GM18519 (cell line): ENCODE results near the gene GYPC.
"Not testable (repeated sequence)": the region's sequence is repeated elsewhere in the genome, so short reads cannot be mapped to it uniquely, and the experiment has no call there.

Source experiments
- ATAC-seq: cut with Tn5 transposase; IDR thresholded peaks from one replicate; pipeline ENCODE4 v1.9.1; 2021; ENCODE audit warnings: mild to moderate bottlenecking, moderate library complexity; ENCODE audit not compliant: unreplicated experiment, low FRiP score

The GYPC gene

DNA sequence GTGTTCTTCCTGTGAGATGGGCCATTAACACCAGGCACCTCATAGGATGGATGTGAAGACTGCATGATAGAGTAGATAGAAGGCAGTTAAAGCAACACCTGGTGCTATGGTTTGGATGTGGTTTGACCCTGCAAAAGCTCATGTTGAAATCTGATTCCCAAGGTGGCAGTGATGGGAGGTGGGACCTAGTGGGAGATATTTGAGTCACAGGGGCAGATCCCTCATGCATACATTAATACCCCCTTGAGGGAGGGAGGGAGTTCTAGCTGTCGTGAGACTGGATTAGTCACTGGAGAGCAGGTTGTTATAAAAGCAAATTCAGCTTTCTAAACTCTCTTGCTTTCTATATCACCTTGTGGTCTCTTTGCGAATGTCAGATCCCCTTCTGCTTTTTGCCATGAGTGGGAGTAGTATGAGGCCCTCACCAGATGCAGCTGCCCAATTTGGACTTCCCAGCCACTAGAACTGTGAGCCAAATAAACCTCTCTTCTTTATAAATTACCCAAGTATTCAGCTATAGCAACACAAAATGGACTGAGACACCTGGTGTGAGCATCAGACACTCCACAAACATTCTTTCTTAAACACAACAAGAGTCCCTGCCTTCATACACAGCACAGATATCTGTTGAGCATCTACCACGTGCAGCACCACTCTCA, 37.1 kb downstream of the GYPC start:
- ATAC-seq, result not testable (repeated sequence)

DNA sequence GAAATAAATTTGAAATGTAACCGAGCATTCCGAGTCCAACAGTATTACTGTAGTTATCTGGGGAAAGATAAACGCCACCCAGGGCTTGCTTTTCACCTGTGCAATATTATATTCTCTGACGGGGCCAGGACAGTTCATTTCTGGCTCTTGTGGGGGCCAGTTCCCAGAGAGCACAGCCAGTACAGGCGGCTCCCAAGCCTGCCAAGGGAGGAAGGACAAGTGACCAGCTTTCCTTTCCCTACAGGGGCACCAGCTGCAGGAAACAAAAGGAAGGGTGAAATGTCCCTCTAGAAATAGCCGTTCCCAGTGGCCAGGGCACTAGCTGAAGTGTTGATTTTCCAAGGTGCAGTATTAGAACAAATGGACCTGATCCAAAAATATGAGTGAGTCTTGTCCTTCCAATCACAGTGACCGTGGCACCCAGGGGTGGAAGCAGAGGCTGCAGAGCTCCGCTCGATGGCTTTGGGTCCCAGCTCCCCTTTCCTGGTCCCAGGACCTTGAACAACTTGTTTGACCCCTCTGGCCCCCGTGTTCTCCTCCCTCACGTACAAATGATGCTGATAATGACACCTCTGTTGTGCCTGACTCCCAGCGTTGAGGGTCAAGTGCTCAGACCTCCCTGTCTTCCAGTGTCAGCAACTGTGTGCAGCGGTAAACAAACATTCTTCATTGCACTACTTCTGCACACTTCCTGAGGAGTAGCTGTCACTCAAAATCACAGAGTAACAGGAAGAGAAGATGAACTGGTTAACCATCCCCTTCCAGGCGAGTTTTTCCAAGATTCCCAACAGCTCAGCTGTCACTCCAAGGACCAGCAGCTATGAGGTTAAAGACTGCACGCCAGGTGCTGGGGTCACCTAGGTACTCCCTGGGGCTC, 40.9 kb downstream of the GYPC start:
- ATAC-seq, result no peak

DNA sequence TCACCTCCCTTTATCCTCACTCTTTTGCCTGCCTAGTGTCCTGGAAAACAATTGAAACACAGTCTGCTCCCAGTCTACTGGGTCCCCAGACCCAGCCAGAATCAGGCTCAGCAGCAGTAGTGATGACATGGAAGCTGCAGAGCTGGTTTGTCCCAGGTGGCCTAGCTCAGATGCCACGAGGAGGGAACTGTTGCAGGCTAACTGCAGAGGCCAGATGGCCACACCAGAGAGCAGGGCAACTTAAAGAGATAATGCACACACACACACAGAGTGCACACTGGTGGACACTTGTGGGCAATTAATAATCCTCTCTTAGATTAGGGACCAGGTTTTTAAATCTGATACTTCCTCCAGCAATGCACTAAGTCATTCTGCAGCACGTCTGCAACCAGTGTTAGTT, 42.4 kb downstream of the GYPC start:
- no peak for ATAC-seq

DNA sequence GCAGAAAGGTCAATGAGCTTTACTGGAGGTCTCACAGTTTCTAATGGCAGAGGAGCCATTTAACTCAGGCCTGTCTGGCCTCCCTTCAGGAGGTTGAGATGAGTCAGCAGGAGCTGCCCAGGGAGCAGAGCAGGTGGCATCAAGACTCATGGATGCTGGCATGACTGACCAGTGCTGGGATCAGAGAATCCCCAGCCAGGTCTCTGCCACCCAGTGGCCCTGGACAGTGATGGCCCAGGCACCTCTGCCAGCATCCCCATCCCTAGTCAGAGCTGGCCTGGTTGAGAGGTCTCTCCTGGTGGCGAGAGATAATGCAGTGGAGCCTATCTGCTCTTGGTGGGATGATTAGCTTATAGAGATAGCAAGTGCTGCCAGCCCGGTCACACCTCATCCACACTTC, 43.1 kb downstream of the GYPC start:
- no peak for ATAC-seq

DNA sequence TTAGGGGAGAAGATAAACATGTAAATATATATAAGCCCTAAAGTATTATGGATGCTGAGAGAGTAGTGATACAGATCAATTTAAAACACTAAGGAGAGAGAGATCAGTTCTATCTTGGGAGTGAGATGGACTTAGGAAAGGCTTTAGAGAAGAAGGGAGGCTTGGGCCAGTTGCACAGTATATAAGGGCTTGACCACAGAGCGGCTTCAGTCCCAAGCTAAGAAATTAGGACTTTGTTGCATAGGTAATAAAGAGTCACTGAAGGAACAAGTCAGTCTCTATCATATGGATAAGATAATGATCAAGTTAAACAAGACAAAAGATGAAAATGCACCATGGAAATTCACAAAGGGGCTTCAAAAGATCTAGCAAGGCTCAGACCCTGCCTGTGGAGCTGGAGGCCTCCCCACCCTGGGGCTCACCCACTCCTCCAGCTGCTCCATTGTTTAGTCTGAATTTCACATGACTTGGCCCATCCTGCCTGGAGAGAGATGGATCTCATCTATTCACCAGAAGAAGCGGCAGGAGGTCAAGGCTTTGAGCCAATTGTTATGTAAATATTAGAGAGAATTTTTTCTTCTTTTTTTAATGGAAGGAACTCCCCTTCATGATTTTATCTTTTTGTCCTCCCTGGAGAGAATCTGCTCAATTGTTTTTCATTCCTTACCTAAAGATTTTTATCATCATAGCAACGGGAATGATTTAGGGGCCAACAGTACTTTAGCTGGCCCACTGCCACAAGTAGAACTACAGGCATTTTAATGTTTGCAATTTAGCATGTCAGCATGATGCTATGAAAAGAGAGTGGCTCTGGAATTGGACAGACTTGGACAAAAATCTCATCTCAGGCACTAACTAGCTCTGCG, 44.0 kb downstream of the GYPC start:
- ATAC-seq, result no peak

DNA sequence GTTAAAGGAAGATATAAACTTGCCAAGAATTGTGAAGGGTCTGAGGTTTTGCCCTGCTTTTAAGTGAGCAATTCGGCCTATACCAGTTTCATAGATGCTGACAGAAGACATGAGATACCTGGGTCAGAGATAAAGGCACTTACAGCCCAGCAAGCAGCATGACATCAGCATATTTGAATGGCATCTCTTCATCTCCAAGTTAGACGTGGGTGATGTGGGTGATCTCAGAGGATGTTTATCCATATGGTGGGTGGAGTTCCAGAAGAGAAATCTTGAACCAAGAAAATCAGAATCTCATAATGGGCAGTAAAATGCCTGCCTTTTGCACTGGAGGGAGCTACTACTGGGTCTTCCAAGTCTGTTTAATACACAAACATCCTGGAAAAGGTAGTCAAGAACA, 44.7 kb downstream of the GYPC start:
- ATAC-seq, result no peak

DNA sequence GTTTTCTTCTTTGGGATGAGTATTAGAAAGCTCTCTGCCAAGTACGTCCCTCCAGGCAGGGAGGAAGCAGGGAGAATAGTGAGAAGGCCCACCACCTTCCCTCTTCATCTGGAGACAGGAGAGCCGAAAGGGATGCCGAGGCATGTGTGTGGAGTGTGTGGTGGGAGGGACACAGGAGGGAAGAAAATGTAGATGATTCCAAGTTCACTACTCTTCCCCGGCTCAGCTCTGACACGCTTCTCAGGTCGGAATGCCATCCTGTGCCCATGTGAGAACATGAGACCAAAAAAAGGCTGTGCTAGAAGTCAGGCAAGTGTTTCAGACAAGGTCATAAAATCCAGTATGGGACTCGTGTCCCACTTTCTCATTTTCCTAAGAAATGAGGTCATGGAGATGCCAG, 47.4 kb downstream of the GYPC start:
- ATAC-seq, result no peak

DNA sequence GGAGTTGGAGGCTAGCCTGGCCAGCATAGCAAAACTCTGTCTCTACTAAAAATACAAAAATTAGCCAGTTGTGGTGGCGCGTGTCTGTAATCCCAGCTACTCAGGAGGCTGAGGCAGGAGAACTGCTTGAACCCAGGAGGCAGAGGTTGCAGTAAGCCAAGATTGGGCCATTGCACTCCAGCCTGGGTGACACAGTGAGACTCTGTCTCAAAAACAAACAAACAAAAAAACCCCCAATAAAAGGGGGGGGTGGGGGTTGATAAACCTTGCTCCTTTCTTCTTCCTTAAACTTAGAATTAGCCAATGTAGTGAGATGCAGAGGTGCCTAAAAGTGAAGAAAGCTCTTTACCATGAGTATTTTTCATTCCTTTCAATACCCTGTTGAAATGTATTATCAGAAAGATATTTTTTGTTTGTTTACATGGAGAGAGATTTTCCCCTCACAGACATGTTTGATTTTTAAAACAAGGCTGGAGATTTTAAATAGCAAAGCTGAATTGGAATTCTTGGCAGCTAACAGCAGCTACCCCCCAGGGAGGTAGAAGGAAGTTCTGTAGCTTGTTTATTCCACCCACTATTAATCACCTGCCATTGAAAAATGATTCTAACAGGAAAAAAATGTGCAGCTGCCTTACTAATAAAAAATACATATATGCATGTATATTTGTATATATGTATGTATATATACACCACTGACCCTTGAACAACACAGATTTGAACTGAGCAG, 48.6 kb downstream of the GYPC start:
- no peak for ATAC-seq

DNA sequence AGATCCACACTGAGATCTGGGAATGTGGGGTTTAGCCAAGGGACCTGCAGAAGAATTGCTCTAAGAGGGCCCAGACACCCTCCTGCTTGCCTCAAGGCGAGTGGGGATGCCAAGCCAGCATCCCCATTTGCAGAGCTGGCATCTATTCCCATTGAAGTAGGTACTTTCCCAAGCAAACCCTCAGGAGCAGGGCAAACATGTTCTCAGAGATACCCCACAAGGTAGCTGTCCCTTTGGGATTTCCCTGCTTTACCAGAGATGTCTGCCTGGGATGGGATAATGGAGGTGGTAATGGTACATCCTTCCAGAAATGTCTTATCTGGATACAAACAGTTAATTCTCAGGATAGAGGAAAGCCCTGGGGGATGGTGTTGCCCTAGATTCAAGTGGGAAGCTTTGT, 51.2 kb downstream of the GYPC start:
- no peak for ATAC-seq

DNA sequence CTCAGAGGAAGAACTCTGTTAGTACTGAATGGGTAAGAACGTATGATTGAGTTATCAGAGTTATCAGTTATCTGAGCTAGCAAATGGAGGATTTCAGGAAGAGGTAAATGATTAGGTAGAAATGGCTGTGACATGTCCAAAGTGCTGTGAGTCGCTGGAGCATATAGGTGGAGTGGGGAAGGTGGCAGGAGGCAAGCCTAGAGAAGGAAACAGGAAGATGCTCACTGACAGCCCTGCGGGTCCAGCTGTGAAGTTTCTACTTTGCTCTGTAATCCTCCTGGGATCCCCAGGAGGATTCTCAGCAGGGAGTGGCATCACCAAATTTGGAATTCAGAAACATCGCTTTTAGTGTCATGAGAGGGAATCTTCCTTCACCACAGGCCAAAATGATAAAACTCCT, 52.0 kb downstream of the GYPC start:
- no peak for ATAC-seq

DNA sequence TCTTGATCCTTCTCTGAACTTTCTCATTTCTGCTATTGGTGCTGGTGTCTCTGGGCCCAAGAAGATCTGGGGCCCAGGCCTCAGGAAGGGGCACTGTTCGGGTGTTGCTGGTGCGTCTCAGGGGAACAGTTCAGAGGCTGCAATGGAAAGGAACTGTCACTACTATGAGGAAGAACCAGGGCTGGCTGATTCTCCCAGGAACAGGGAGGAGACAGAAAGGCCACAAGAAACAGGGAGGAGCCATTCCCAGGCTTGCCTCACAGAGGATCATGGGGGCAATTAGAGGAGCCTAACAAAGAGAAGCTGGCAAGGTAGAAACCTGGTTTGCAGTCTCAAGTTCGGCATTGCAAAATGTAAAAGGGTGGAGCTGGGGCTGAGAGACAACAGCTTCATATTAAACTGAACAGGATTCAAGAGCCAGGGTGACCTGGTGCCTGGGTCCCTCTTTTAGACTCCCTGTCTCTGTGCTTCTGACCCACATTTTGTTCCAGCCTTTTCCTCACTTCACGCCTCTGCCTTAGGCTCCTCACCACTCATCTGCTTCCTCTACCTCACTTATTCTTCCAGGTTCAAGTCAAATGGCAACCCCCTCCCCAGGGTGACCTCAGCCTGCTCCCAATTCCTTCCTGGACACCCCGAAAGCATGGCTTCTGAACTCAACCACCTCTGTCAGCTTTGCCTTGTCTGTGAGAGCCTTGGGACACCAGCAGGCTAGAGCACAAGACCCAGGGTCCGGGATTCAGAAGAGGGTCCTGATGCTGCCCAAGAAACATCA, 58.4 kb downstream of the GYPC start:
- no peak for ATAC-seq

DNA sequence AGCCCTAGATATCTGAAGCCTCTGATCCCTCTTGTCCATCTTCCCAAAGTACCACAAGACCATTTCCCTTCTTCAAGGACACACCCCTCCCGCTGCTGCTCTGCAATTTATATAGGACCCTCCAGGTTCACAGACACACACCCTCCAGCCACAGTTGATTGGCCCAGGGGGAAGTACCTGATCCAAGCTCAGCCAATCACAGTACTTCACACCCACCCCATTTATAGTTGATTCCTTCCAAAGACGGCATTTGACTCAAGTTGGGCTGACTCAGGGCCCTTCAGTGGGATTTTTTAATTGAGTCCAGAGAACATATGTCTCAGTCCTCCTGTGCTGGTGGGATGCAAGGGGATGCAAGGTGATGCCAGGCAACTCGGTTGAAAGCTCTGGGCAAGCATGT, 59.2 kb downstream of the GYPC start:
- no peak for ATAC-seq

DNA sequence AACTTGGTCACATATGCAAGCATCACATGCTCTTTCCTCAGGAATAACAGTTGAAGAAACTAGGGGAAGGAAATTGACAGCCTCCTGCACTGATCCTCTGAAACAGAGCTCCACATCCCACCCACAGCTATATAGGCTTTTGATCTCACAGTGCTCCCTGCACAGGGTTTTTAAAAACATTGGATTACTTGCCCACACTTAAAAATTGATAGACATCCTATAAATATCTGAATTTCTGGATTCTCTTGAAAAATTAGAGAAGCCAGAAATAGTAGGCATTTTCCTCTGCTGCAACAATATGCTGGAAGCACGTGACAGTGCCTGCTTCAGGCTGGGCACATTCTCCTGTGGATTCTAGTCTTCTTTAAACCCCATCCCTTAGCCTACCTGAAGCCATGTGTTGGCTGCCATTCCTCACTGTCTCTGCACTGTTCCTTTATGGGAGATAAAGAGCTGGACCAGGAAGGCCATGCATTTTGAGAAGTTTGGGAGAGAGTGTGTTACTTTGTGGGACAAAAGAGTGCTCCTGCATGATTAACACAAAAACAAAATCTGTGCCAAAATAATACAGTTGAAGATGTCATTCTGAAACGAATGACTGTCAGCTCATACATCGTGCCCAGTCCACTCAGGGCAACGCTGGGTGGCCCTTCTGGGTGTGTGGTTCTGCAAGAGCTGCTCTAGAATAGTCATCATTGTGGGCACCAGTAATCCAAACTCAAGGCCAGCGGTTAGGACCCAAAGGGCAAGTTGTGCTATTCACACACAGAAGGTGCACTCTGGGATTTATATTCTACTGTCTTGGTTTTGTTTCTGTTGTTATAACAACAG, 59.8 kb downstream of the GYPC start:
- no peak for ATAC-seq

DNA sequence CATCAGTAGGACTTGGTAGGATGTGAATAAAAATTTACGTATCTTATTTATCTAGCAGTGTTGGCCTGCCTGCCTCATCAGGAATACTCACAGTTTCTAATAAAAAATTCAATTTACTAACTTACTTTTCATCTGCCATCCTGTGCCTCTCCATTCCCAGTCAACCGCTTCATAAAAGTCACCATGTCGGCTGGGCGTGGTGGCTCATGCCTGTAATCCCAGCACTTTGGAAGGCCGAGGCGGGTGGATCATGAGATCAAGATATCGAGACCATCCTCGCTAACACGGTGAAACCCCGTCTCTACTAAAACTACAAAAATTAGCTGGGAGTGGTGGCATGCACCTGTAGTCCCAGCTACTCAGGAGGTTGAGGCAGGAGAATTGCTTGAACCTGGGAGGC, 61.3 kb downstream of the GYPC start:
- not testable (repeated sequence) for ATAC-seq

DNA sequence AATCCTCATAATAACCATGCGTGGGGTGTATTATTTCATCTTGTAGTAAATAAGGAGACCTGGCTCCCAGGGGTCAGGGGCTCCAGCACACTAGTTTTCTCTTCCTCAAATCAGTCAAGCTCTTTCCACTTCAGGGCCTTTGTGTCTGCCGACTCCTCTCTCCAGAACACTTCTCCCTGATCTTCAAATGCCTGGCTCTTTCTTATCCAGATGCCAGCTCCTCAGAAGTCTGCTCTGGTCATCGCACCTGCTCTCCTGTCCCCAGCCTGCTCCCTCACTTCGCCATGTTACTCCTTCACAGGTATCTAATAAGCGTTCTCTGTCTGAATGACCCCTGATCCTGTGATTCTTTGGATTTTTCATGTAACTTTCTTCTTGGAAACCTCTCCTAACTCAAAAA, 62.0 kb downstream of the GYPC start:
- no peak for ATAC-seq

DNA sequence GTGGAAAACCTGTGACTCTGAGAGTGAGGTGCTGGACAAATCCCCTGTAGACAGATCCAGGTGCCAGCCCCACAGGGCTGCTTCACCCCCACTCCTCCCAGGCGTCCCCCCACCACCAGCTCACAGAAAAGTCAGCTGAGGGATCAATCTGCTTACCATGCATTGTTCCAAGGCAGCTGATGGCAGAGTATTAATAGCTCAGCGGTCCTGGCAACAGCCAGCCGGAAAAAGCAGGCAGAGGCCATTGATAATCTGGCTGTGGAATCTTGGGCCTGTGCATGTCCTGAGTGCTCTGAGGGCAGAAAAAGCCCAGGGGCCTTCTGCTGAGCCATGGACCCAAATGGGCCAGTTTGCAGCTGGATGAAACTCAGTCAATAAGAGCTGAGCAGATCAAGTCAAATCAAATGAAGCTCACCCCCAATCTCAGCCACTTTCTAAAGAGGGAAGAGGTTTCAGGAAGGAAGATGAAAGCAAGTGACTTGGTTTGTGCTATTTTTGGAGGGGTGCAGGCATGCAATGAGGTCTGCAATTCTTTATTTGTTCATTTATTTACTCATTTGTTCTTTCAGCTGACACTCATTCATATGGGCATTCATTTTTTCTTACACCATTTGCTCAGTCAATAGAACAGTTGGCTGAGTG, 63.4 kb downstream of the GYPC start:
- no peak for ATAC-seq

DNA sequence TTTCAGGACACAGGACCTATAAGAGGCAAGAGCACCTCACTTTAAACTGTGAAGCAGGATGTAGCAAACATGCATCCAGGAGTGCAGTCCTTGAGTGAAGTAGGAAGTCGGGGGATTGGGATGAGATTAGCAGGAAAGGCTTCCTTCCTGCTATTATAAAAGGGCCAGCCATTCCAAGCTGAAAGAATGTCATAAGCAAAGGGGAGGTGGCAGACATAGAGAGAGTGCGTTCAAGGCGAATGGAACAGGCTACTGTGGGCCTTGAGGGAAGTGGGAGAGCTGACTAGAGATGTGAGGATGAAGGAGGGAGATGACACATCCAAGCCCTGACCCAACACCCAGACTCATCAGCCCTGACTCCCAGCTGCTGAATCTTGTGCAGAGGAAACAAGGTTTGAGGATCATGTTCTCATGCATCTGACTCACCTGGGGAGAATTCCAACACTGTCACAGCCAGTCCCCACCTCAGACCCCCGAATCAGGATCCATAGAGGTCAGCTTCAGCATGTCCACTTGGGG, 63.9 kb downstream of the GYPC start:
- ATAC-seq, result no peak

DNA sequence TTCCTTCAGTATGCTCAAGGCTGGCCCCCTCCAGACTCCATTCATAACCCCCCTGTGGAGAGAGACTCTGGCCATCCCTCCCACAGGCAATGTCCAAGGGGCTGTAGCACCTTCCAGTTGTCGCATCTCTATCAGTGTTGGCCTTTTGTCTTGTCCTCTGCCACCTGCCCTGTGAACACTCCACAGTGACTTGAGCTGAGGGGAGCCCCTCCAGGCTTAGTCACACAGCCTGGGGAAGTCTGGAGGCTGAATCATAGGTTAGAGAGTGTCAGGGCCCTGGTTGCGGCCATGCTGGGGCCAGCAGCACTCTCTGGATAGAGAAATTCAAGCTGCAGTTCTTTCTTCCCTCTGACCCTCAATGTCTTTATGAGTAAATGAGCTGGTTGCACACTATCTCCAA, 64.7 kb downstream of the GYPC start:
- no peak for ATAC-seq
